GM12878 (cell line): Measurements from ENCODE around the gene MYO10. TPM values are rescaled to one million over a fixed set of nuclear protein-coding genes. Genes with fewer than 3 reads are reported as not detected.

Experiments
- E2F8 ChIP-seq: fragments of 450-650 bp; IDR thresholded peaks from 2 replicates; pipeline ENCODE4 v1.6.1; 2018; ENCODE audit warnings: mild to moderate bottlenecking, low read depth, moderate library complexity; ENCODE audit not compliant: partially characterized antibody
- EED ChIP-seq: sonication (generic); IDR thresholded peaks from 2 replicates; pipeline ENCODE4 v1.6.1; 2016; ENCODE audit warnings: antibody characterized with exemption, low read depth
- HDGF ChIP-seq: fragments of 450-650 bp; IDR thresholded peaks from 2 replicates; pipeline ENCODE4 v1.6.1; 2016; ENCODE audit warnings: antibody characterized with exemption
- IKZF2 ChIP-seq, 2 experiments: fragments of 450-650 bp; IDR thresholded peaks; 2 replicates each; pipeline ENCODE4 v1.6.1; 2017; ENCODE audit warnings: mild to moderate bottlenecking in 2 of 2, moderate library complexity in 2 of 2
- MEF2A ChIP-seq: IDR thresholded peaks from 2 replicates; pipeline ENCODE4 v1.6.1; 2011; ENCODE audit warnings: low read depth, mild to moderate bottlenecking, low read length, moderate library complexity; ENCODE audit not compliant: insufficient read depth
- NFYA ChIP-seq: IDR thresholded peaks from 2 replicates; pipeline ENCODE4 v1.6.1; 2011; ENCODE audit warnings: low read depth, mild to moderate bottlenecking, low read length, improper control_type of control experiment, borderline replicate concordance
- RB1 ChIP-seq: fragments of 450-650 bp; formaldehyde crosslinking; IDR thresholded peaks from 2 replicates; pipeline ENCODE4 v1.6.1; 2017; ENCODE audit warnings: mild to moderate bottlenecking, borderline replicate concordance
- RFX5 ChIP-seq: IDR thresholded peaks from 2 replicates; pipeline ENCODE4 v1.6.1; 2011; ENCODE audit warnings: low read depth, low read length, improper control_type of control experiment
- SKIL ChIP-seq: fragments of 450-650 bp; IDR thresholded peaks from 2 replicates; pipeline ENCODE4 v1.6.1; 2017; ENCODE audit warnings: mild to moderate bottlenecking, low read depth, inconsistent platforms; ENCODE audit not compliant: poor library complexity, severe bottlenecking
- ZBTB4 ChIP-seq: fragments of 450-650 bp; formaldehyde crosslinking; IDR thresholded peaks from 2 replicates; pipeline ENCODE4 v1.4.0; 2022; ENCODE audit warnings: mild to moderate bottlenecking, moderate library complexity
- ZNF207 ChIP-seq: fragments of 450-650 bp; IDR thresholded peaks from 2 replicates; pipeline ENCODE4 v1.6.1; 2014; ENCODE audit warnings: antibody characterized with exemption, mild to moderate bottlenecking, borderline replicate concordance
- ZNF687 ChIP-seq: fragments of 450-650 bp; IDR thresholded peaks from 2 replicates; pipeline ENCODE4 v1.6.1; 2017; ENCODE audit warnings: mild to moderate bottlenecking, moderate library complexity
- polyA plus RNA-seq, 11 experiments: library from polyadenylated mRNA; depleted of rRNA in 4 of 11; unstranded in 6 of 11; stranded (reverse) in 5 of 11; fragments of >200 nt; fragmentation: Nextera tagmentation in 4 of 11; fragmentation: Illumina TruSeq in 1 of 11; extraction: Ambion mirVana in 4 of 11; extraction: Trizol in 1 of 11; gene quantifications; 1 replicate in 1 of 11; 2 replicates in 10 of 11; pipeline versions ENCODE4 v1.2.1 to v1.2.3, GENCODE V29; 2011 to 2016; ENCODE audit warnings: inconsistent platforms in 2 of 11, missing spikeins in 2 of 11, low read depth in 1 of 11
- total RNA-seq, 4 experiments: library from RNA; depleted of rRNA in 3 of 4; stranded (reverse); fragments of >200 nt in 3 of 4; fragmentation: Illumina TruSeq in 1 of 4; extraction: Trizol in 1 of 4; gene quantifications; 2 replicates each; pipeline versions ENCODE4 v1.2.1 to v1.2.3, GENCODE V29; 2013 to 2021

MYO10 gene
- total and polyA plus RNA-seq, 10 of the 15 experiments (the other 5 are each of a cell fraction or from before 2014, with no cell fraction given) = 0.02 to 0.77 (median 0.17) TPM

GRCh38 chr5:16777432-16777831 lies 158.7 kb downstream of the MYO10 start (continued):
- TF ChIP-seq SKIL (no peak), RB1 (no peak), RFX5 (no peak), IKZF2 (IDR thresholded peaks at IDR 0.05) (no peak), ZNF687 (no peak), ZNF207 (no peak), ZBTB4 (no peak), NFYA (no peak), EED (no peak), HDGF (no peak), MEF2A (no peak), E2F8 (no peak)
- TF ChIP-seq, all 136 proteins: peak for 0
